ENCODE results near the gene AHSP.
"Not testable (repeated sequence)": the region's sequence is repeated elsewhere in the genome, so short reads cannot be mapped to it uniquely, and the experiment has no call there.

Gene AHSP

DNA sequence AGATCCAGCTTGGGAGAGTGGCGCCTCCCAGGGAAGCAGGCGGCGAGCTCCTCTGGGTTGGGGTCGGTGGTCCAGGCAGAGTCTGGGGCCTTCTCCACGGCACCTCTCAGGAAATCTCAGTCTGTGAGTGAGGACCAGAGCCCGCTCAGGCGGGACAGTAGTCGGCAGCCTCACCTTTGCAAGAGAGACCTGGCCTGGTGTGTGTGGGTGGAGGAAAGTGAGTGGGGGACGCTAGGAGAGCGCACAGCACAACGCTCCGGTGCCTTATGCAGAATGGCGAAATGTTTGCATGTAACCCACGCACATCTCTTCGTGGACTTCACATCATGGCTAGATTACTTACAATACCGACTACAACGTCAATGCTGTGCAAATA lies 2.2 kb downstream of the AHSP start:
- no peak for DNase-seq (ENCODE audit: low read depth in 2 of 2, low spot score in 1 of 2)

DNA sequence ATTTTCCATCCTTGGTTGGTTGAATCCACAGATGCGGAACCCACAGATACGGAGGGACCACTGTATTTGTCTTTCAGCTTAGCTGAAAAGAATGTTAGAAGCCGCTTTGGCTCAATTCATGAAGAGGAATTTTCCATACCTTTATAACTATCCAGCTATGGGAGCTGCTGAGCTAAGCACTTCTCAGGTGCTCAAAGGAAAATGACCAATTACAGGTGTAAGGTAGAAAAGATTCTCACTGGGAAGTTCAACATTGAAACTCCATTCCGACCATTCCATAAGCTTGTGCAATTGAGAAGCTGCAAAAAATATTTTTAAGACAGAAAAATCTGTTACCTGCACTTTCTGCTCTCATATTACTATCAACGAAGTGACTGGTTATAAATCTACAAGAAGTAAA lies 2.7 kb downstream of the AHSP start:
- DNase-seq (ENCODE audit: low read depth in 2 of 2, low spot score in 1 of 2): no peak

DNA sequence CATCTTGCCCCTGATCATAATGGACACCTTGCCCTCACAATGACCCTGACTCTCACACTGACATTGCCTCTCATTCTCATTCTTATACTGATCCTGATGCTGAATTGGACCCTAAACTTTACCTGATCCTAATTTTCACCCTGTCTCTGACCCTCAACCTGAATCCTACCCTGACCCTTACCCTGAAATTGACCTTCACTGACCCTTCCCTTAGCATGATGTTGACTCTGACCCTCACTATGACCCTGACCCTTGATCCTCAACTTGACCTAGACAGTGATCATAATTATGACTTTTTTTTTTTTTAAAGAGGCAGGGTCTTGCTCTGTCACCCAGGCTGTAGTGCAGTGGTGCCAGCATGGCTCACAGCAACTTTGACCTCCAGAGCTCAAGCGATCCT lies 3.4 kb downstream of the AHSP start:
- DNase-seq (ENCODE audit: low read depth in 2 of 2, low spot score in 1 of 2): no peak

DNA sequence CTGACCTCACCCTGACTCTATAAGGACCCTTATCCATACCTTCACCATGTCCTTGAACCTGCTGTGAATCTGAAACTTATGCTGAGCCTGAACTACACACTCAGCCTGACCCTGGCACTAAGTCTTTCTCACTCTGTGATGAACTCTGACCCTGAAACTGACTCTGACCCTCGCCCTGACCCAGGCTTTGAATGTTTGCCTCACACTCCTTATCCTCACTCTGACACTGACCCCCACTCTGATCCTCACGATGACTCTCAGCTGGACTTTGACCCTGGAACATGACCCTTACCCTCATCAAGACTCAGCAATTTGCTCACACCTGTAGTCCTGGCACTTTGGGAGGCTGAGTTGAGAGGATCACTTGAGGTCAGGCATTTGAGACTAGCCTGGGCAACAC lies 4.4 kb downstream of the AHSP start:
- no peak for DNase-seq (ENCODE audit: low read depth in 2 of 2, low spot score in 1 of 2)

DNA sequence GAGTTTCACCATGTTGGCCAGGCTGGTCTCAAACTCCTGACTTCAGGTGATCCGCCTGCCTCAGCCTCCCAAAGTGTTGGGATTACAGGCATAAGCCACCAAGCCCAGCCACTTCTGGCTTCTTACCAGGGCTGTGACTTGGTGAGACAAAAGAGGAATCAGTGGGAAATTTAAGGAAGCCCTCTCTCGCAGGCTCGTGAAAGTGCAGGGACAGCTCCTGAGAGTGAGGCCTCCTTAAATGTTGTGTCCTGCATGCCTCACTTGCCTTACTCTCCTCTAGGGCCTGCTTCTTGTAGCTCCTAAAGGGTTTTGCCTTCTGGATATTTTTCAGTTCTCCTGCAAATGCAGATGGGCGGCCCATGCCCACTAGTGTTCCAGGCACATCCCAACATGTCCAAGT lies 5.2 kb downstream of the AHSP start:
- no peak for DNase-seq (ENCODE audit: low read depth in 2 of 2, low spot score in 1 of 2)

DNA sequence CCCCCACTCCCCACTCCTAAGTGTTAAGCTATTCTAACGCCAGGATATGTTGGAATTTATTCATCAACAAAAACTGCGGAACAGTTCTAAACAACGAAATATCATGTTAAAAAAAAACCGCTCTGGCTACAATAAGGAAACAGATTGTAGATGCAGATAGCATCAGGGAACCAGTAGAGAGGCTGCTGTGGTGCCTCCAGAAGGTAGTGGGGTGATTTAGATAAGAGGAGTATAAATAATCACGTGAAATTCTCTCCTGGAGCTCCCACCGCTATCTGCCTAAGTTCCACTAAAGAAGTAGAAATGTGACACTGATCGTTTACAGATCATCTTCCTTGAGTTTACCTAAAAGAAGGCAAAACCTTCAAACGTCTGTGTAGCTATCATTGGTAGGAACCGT lies 8.0 kb downstream of the AHSP start:
- no peak for DNase-seq (ENCODE audit: low read depth in 2 of 2, low spot score in 1 of 2)

DNA sequence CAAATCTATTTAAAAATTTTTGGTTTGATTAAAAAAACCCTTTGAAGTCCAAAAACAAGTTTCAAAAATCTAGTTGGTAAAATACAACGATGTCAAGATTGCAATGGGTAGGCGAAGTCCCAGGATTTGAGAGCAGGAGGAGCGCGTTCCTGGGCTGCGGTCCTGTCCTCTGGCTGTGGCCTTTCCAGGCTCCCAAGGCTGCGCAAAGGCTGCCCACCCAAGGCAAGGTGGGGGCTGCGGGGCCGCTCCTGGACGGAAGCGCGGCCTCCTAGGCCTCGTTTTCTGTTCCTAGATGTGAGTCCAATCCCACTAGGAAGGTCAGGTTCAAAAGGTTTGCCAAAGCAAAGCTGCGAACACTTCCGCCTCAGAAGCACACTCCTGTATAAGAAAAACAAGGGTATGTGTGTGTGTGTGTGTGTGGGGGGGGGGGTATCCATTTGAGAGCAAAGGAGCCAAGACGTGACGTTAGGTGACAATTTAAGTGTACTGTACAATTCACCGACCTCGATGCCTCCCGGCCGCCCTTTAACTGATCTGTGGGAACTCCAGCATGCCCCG lies 9.2 kb downstream of the AHSP start:
- no peak for DNase-seq (ENCODE audit: low read depth in 2 of 2, low spot score in 1 of 2)

DNA sequence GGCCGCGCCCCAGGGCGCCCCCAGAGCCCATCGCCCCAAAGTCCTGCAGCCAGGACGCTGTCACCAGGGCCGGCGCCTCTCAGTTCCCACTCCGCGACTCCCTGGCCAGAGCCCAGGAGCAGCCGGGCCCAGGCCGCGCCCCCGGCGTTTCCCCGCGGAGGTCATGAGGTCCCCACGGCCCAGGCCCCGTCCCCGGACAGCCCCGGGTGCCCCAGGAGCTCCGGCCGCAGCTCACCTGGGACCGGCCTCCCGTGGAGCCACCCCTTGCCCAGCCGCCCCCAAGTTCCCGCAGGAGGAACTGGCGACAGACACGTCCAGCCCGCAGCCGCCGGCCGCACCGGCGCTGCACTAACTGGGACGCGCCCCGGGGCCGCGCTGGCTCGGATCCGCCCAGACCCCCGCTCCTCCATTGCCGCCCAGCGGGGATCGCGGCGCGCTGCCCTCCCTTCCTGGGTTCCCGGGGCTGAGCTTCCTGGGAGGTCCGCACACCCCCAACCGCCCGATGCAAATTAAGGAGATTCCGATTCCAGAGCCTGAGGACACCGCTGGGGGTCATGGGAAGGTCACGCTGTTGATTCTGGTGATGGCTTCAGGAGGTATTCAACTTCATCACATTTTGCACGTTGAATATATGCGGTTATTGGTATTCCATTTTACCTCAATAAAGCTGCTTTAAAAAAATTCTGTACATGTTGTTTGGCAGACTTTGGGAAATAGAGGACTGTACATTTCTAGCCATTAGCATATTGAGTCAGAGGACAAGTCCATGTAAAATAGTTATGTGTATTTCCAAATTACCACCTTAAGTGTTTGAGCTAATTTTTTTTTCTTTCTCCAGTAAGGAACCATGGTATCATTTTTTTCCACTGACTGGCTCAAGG lies 9.9 kb downstream of the AHSP start:
- no peak for DNase-seq (ENCODE audit: low read depth in 2 of 2, low spot score in 1 of 2)

DNA sequence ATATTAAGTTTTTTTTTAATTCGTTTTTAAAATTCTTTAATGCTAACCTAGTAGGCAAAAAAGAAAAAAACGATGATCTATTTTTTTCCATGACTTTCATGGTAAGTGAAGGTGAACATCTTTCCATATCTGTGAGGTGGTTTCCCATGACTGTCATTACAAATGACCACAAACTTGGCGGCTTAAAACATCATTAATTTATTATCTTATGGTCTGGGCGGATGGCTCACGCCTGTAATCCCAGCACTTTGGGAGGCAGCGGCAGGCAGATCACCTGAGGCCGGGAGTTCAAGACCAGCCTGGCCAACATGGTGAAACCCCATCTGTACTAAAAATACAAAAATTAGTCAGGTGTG lies 10.5 kb downstream of the AHSP start:
- not testable (repeated sequence) for DNase-seq (ENCODE audit: low read depth in 2 of 2, low spot score in 1 of 2)

DNA sequence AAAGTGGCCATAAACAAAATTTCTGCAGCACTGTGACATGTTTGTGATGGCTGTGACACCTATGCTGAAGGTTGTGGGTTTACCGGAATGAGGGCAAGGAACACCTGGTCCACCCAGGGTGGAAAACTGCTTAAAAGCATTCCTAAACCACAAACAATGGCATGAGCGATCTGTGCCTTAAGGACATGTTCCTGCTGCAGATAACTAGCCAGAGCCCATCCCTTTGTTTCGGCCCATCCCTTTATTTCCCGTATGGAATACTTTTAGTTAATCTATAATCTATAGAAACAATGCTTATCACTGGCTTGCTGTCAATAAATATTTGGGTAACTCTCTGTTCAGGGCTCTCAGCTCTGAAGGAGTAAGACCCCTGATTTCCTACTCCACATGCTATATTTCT lies 12.1 kb downstream of the AHSP start:
- not testable (repeated sequence) for DNase-seq (ENCODE audit: low read depth in 2 of 2, low spot score in 1 of 2)

DNA sequence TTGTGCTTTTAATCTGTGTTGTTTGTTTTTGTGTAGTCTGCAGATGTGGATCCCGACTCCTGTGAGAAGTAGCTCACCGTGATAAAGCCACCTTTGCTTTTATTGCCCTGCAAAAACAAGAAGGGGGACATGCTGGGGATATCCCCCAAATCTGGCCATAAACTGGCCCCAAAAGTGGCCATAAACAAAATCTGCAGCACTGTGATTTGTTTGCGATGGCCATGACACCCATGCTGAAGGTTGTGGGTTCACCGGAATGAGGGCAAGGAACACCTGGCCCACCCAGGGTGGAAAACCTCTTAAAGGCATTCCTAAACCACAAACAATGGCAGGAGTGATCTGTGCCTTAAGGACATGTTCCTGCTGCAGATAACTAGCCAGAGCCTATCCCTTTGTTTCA lies 15.1 kb downstream of the AHSP start:
- no peak for DNase-seq (ENCODE audit: low read depth in 2 of 2, low spot score in 1 of 2)

DNA sequence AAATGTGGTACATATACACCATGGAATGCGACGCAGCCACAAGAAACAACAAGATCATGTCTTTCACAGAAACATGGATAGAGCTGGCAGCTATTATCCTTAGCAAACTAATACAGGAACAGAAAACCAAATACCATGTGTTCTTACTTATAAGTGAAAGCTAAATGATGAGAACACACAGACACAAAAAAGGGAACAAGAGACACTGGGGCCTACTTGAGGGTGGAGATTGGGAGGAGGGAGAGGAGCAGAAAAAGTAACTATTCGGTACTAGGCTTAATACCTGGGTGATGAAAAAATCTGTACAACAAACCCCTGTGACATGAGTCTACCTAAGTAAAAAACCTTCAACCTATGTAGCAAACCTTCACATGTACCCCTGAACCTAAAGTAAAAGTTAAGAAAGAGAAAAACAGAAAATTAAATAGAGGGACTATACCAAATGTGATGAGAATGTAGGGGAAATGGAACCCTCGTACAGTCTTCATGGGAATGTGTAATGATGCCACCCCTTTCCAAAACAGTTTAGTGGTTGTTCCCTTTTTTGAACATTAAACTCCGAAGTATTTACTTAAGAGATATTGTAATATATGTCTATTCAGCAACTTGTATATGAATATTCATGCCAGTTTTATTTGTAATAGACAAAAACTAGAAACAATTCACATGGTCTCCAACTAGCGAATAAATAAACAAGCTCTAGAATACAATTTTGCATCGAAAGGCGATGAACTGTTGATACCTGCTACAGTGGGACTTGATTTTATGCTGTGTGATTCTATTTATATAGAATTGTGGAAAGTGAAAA lies 33.9 kb downstream of the AHSP start:
- DNase-seq (ENCODE audit: low read depth in 2 of 2, low spot score in 1 of 2): no peak

DNA sequence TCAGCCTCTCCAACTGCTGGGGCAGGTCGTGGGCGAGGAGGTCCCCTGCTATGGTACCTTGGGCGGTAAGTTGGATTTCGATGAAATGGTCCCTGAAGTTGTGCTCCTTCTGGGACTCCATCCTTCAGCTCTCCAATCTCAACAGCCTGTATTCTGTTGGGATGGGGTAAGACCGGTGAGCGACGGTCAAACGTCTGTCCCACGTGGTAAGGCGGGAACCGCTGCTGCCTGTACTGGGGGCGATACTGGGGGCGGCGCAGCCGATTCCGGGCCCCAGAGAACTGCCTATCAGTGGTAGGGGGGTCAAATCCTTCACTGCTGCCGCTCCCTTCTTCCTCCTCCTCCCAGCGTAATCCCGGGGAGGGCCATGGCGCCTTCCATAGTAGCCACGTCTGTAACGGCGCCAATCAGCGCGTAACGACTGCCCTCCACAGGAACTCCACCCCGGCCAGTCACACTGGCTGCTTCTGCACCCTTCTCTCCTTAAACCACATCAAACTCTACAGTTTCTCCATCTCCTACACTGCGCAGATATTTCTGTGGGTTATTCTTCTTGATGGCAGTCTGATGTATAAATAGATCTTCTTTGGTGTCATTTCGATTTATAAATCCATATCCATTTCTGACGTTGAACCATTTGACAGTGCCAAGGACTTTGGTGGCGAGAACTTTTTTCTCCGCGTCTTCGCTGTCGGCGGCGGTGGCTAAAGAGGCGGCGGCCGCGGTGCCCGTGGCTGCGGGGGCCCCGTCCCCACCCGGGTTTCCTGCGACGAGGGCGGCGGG lies 41.1 kb downstream of the AHSP start:
- DNase-seq (ENCODE audit: low read depth in 2 of 2, low spot score in 1 of 2): no peak

DNA sequence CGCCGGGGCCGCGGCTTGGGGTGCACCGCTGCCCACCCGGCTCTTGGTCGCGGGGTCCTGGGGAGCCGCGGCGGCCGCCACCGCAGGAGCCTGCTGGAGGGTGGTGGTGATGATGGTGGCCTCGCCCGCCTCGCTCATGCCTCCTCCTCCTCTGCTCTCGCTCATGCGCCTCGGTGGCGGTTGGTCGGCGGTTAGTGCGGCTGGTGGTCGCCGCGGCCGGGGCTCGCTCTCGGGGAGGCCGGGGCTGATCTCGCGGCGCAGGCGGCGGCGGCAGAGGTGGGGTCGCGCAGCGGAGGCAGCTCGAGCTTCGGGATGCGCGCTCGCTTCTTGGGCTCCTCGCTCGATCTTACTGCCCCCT lies 41.6 kb downstream of the AHSP start:
- DNase-seq (ENCODE audit: low read depth in 2 of 2, low spot score in 1 of 2): no peak

DNA sequence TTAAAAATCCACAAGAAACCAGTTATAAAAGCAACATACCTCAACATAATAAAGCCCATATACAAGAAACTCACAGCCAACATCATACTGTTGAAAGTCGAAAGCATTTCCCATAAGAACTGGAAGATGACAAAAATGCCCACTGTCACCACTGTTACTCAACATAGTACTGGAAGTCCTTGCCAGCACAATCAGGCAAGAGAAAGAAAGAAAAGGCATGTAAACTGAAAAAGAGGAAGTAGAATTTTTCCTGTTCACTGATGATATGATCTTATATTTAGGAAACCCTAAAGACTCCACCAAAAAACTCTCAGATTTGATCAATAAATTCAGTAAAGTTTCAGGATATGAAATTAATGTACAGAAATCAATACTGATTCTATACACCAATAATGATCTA lies 45.1 kb downstream of the AHSP start:
- DNase-seq (ENCODE audit: low read depth in 2 of 2, low spot score in 1 of 2): no peak

DNA sequence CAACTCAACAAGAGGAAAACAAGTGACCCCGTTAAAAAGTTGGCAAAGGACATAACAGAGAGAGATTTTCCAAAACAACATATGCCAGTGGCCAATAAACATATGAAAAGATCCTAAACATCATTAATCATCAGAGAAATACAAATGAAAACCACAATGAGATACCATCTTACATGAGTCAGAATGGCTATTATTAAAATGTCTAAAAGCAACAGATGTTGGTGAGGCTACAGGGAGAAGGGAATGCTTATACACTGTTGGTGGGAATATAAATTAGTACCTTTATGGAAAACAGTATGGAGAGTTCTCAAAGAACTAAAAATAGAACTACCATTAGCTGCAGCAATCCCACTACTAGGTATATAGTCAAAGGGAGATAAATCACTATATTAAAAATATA lies 46.5 kb downstream of the AHSP start:
- DNase-seq (ENCODE audit: low read depth in 2 of 2, low spot score in 1 of 2): not testable (repeated sequence)

DNA sequence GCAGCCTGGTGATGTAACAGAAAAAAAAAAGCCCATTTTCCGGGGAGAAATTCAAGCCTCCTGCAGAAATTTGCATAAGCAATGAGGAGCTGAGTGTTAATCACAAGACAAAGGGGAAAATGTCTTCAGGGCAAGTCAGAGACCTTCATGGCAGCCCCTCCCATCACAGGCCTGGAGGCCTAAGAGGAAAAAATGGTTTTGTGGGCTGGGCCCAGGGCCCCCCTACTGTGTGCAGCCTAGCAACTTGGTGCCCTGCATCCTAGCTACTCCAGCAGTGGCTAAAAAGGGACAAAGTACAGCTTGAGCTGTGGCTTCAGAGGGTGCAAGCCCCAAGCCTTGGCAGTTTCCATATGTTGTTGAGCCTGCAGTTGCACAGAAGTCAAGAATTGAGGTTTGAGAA lies 49.7 kb downstream of the AHSP start:
- no peak for DNase-seq (ENCODE audit: low read depth in 2 of 2, low spot score in 1 of 2)
